GM20000 (cell line): ENCODE results near the gene PAPPA.

Experiments used
- DNase-seq: peaks from one replicate; pipeline ENCODE4 v3.0.0; 2012; ENCODE audit warnings: low spot score
- TF ChIP-seq, protein P1 (sequence below): IDR thresholded peaks from 2 replicates; pipeline ENCODE4 v1.5.1; 2012; ENCODE audit warnings: mild to moderate bottlenecking, control low read depth; ENCODE audit errors: extremely low read depth, missing control alignments

PAPPA gene

DNA sequence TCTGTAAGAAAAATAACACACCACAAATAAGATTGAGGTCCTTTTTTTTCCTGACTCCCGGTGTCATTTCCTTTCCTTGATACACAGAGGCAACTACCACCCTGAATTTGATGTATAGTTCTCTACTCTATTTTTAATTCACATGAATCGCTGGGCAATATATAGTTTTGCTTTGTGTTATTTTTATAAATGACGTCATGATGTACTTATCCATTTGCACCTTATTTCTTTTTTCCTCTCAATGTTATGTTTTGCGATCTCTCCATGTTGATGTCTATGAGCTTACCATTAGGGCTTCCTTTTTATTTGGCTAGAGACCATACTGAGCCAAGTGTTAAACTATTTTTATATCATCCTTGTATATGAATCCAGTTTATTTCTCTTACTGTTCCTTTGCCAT, 175.9 kb downstream of the PAPPA start:
- TF ChIP-seq, protein P1, sequence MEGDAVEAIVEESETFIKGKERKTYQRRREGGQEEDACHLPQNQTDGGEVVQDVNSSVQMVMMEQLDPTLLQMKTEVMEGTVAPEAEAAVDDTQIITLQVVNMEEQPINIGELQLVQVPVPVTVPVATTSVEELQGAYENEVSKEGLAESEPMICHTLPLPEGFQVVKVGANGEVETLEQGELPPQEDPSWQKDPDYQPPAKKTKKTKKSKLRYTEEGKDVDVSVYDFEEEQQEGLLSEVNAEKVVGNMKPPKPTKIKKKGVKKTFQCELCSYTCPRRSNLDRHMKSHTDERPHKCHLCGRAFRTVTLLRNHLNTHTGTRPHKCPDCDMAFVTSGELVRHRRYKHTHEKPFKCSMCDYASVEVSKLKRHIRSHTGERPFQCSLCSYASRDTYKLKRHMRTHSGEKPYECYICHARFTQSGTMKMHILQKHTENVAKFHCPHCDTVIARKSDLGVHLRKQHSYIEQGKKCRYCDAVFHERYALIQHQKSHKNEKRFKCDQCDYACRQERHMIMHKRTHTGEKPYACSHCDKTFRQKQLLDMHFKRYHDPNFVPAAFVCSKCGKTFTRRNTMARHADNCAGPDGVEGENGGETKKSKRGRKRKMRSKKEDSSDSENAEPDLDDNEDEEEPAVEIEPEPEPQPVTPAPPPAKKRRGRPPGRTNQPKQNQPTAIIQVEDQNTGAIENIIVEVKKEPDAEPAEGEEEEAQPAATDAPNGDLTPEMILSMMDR = no peak

DNA sequence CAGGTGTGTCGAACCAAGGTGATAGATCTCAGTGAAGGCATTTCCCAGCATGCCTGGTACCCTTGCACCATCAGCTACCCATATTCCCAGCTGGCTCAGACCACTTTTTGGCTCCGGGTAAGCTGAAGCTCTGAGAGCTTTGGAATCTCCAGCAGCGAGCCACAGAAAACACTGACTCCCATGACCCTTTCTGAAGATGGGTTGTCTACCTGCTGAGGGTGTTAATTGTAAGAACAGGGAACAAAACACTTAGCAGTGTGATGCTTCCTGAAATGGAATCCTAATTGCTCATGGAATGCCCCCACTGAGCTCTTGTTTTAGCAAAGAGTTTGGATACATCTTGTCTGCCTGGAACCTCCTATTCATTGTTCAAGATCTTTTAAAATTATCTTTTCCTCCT, 177.7 kb downstream of the PAPPA start:
- no peak for DNase-seq
- TF ChIP-seq, protein P1 = no peak

More for the DNA sequence above, 175.9 kb downstream of the PAPPA start:
- no peak for DNase-seq

DNA sequence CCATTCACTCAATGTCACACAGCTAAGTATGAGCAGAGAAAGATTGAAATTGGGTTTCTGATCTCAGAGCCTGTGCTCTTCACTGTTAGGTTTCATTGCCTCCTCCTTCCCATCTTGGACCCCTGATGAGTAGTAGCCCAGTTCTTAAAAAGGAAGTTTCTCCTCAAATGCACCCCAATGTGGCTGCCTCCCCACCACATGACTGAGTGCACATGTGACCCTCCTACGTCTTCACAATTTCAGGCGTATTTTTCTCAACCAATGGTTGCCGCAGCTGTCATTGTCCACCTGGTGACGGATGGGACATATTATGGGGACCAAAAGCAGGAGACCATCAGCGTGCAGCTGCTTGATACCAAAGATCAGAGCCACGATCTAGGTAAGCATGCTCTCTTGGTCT, 178.5 kb downstream of the PAPPA start:
- TF ChIP-seq, protein P1 = no peak
- DNase-seq = no peak

- DNase-seq = no peak
- TF ChIP-seq, protein P1 = no peak
These were observed 179.7 kb downstream of the PAPPA start for GRCh38 chr9:116333254-116333653.

DNA sequence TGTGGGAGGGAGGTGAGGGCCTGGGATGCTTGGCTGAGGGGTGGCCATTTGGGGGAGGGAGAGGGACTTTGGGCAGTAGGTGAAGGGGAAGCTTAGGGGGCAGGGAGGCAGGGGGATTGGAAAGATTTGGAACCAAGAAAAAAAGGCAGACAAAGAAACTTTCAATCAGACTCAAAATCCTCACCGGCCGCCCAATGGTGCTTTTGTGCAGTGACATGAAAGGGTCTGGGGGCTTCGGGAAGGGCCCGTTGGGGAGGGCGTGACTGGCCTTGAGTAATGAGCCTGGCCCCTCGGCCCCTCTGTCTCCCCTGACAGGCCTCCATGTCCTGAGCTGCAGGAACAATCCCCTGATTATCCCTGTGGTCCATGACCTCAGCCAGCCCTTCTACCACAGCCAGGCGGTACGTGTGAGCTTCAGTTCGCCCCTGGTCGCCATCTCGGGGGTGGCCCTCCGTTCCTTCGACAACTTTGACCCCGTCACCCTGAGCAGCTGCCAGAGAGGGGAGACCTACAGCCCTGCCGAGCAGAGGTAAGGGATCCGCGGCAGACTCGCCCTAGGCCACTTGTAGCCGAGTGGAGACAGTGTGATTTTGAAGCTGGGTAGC, 181.1 kb downstream of the PAPPA start:
- TF ChIP-seq, protein P1 = no peak
- no peak for DNase-seq

GRCh38 chr9:116335392-116335791, 181.8 kb downstream of the PAPPA start:
- no peak for DNase-seq

GRCh38 chr9:116336133-116336862, 182.7 kb downstream of the PAPPA start:
- TF ChIP-seq, protein P1 = no peak
- DNase-seq = no peak

More at GRCh38 chr9:116335392-116335791, 181.8 kb downstream of the PAPPA start:
- TF ChIP-seq, protein P1 = no peak
